Measurements from ENCODE around the gene PCP4L1. TPM values are rescaled to one million over a fixed set of nuclear protein-coding genes. Genes with fewer than 3 reads are reported as not detected.

The PCP4L1 gene
- total RNA-seq, 2 experiments from 2014 or later, result not detected

GRCh38 chr1:161235957-161236775 is 22.4 kb upstream of the PCP4L1 start:
- DNase-seq (no peak), ATAC-seq (ENCODE audit: poor library complexity) (no peak)
- CTCF ChIA-PET, result no interaction called here
- POLR2A ChIA-PET, result interaction anchor here (0.6 kb wide), 1 partner anchor 90 kb away, joined by 3 read pairs; no protein-coding TSS in a partner anchor
- H3K36me3 ChIP-seq (ENCODE audit: insufficient read depth, low read length), result no peaks in the 10 kb centered on the region
- intact Hi-C loops (cut with DNase I, micrococcal nuclease), result no loop called here
- Mint-ChIP-seq H3K27me3 (peaks cover 10% of the 10 kb centered on the region), H3K4me1 (ENCODE audit: low read depth) (no peaks in the 10 kb centered on the region), H3K9me3 (no peaks in the 10 kb centered on the region), H3K27ac (no peak overlapping the region), H3K4me3 (no peak overlapping the region), H3K36me3 (ENCODE audit: low read depth) (no peaks in the 10 kb centered on the region)
- no peak overlapping the region for H3K27ac ChIP-seq (ENCODE audit: low read depth in 1 of 2, low read length in 2 of 2)
- H3K4me3 ChIP-seq (ENCODE audit: low read length), result no peak overlapping the region
- TF ChIP-seq, protein P1, sequence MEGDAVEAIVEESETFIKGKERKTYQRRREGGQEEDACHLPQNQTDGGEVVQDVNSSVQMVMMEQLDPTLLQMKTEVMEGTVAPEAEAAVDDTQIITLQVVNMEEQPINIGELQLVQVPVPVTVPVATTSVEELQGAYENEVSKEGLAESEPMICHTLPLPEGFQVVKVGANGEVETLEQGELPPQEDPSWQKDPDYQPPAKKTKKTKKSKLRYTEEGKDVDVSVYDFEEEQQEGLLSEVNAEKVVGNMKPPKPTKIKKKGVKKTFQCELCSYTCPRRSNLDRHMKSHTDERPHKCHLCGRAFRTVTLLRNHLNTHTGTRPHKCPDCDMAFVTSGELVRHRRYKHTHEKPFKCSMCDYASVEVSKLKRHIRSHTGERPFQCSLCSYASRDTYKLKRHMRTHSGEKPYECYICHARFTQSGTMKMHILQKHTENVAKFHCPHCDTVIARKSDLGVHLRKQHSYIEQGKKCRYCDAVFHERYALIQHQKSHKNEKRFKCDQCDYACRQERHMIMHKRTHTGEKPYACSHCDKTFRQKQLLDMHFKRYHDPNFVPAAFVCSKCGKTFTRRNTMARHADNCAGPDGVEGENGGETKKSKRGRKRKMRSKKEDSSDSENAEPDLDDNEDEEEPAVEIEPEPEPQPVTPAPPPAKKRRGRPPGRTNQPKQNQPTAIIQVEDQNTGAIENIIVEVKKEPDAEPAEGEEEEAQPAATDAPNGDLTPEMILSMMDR (IDR thresholded peaks at IDR 0.05), result no peak
- no peaks in the 10 kb centered on the region for H3K4me1 ChIP-seq (ENCODE audit: insufficient read depth, low read length)
- H3K9me3 ChIP-seq (ENCODE audit: control insufficient read depth in 1 of 2, insufficient read depth in 1 of 2, low read length in 2 of 2), result no peaks in the 10 kb centered on the region
- H3K27me3 ChIP-seq (ENCODE audit: control insufficient read depth in 1 of 2, insufficient read depth in 2 of 2, low read length in 2 of 2), result no peaks in the 10 kb centered on the region

DNA sequence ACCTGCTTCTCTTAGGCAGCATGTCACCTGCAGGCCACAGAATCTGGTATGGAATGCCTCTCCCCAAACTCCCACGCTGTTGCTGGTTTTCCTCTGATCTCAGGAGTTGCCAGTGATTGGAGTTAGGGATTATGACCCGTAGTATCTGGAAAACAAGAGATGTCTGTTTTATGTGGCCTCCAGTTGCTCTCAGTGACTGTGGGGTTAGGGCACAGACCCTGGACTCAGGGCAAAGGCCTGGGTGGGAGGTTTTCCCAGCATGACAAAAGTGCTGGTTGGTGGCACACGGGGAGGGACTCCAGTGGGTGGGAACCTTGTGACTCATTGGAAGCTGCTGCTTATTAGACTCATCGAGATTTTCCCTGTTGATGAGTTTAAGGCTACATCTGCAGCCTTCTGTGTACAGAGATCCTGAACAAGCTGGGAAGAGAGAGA is 20.5 kb upstream of the PCP4L1 start, which contains the start of gene NR1I3:
TSS of gene NR1I3 (minus strand) at position 165 of the 435 bp plus-strand sequence. CDS start 1,638 bp downstream, outside the sequence.
- Mint-ChIP-seq H3K27ac (no peak within 1 kb of the TSS), H3K36me3 (ENCODE audit: low read depth) (no peaks in the 10 kb centered on the region), H3K4me3 (no peak within 1 kb of the TSS), H3K27me3 (peaks cover 10% of the 10 kb centered on the region), H3K9me3 (no peaks in the 10 kb centered on the region), H3K4me1 (ENCODE audit: low read depth) (no peaks in the 10 kb centered on the region)
- no peak within 1 kb of the TSS for H3K27ac ChIP-seq (ENCODE audit: low read depth in 1 of 2, low read length in 2 of 2)
- H3K4me1 ChIP-seq (ENCODE audit: insufficient read depth, low read length), result no peaks in the 10 kb centered on the region
- ChIA-PET POLR2A (interaction anchor here (0.6 kb wide), 1 partner anchor 216 kb away, joined by 3 read pairs; no protein-coding TSS in a partner anchor), CTCF (interaction anchor here (1.4 kb wide), 1 partner anchor 13 kb away, joined by 4 read pairs; the partner anchor contains the start of gene TOMM40L)
- TF ChIP-seq, protein P1 (IDR thresholded peaks at IDR 0.05), result no peak
- no peak for ATAC-seq (ENCODE audit: poor library complexity)
- intact Hi-C loops (cut with DNase I, micrococcal nuclease), result no loop called here
- no peaks in the 10 kb centered on the region for H3K27me3 ChIP-seq (ENCODE audit: control insufficient read depth in 1 of 2, insufficient read depth in 2 of 2, low read length in 2 of 2)
- DNase-seq, result no peak
- no peaks in the 10 kb centered on the region for H3K9me3 ChIP-seq (ENCODE audit: control insufficient read depth in 1 of 2, insufficient read depth in 1 of 2, low read length in 2 of 2)
- no peak within 1 kb of the TSS for H3K4me3 ChIP-seq (ENCODE audit: low read length)
- no peaks in the 10 kb centered on the region for H3K36me3 ChIP-seq (ENCODE audit: insufficient read depth, low read length)

GRCh38 chr1:161241682-161242081 is 16.9 kb upstream of the PCP4L1 start:
- Histone ChIP-seq H3K4me1 (ENCODE audit: insufficient read depth, low read length) (no peaks in the 10 kb centered on the region), H3K4me3 (ENCODE audit: low read length) (no peak overlapping the region), H3K9me3 (ENCODE audit: control insufficient read depth in 1 of 2, insufficient read depth in 1 of 2, low read length in 2 of 2) (no peaks in the 10 kb centered on the region), H3K27me3 (ENCODE audit: control insufficient read depth in 1 of 2, insufficient read depth in 2 of 2, low read length in 2 of 2) (no peaks in the 10 kb centered on the region), H3K27ac (ENCODE audit: low read depth in 1 of 2, low read length in 2 of 2) (no peak overlapping the region), H3K36me3 (ENCODE audit: insufficient read depth, low read length) (no peaks in the 10 kb centered on the region)
- no peak overlapping the region for H3K4me3 Mint-ChIP-seq
- H3K36me3 Mint-ChIP-seq (ENCODE audit: low read depth), result no peaks in the 10 kb centered on the region
- POLR2A ChIA-PET, result no interaction called here
- TF ChIP-seq, protein P1 (IDR thresholded peaks at IDR 0.05), result no peak
- no peak for DNase-seq
- CTCF ChIA-PET, result no interaction called here
- ATAC-seq (ENCODE audit: poor library complexity), result no peak
- H3K27ac Mint-ChIP-seq, result no peak overlapping the region
- H3K4me1 Mint-ChIP-seq (ENCODE audit: low read depth), result no peaks in the 10 kb centered on the region
- peaks cover 10% of the 10 kb centered on the region for H3K27me3 Mint-ChIP-seq
- H3K9me3 Mint-ChIP-seq, result no peaks in the 10 kb centered on the region
- intact Hi-C loops (cut with DNase I, micrococcal nuclease), result no loop called here
